Ishikawa (cell line): Measurements from ENCODE around the gene CPSF4L.

Source experiments
- CEBPB ChIP-seq: IDR thresholded peaks from 2 replicates; pipeline ENCODE4 v1.6.1; 2012
- EGR1 ChIP-seq: IDR thresholded peaks from 2 replicates; pipeline ENCODE4 v1.6.1; 2012
- EP300 ChIP-seq: IDR thresholded peaks from 2 replicates; pipeline ENCODE4 v1.6.1; 2012; ENCODE audit warnings: borderline replicate concordance
- RAD21 ChIP-seq: IDR thresholded peaks from 2 replicates; pipeline ENCODE4 v1.6.1; 2012; ENCODE audit warnings: low read depth
- REST ChIP-seq: IDR thresholded peaks from 2 replicates; pipeline ENCODE4 v1.6.1; 2012; ENCODE audit warnings: low read depth, mild to moderate bottlenecking
- TEAD4 ChIP-seq: IDR thresholded peaks from 2 replicates; pipeline ENCODE4 v1.6.1; 2012
- YY1 ChIP-seq: IDR thresholded peaks from 2 replicates; pipeline ENCODE4 v1.6.1; 2012; ENCODE audit warnings: low read depth
- TF ChIP-seq, protein P1 (sequence below): IDR thresholded peaks from 2 replicates; pipeline ENCODE4 v1.6.1; 2012

DNA sequence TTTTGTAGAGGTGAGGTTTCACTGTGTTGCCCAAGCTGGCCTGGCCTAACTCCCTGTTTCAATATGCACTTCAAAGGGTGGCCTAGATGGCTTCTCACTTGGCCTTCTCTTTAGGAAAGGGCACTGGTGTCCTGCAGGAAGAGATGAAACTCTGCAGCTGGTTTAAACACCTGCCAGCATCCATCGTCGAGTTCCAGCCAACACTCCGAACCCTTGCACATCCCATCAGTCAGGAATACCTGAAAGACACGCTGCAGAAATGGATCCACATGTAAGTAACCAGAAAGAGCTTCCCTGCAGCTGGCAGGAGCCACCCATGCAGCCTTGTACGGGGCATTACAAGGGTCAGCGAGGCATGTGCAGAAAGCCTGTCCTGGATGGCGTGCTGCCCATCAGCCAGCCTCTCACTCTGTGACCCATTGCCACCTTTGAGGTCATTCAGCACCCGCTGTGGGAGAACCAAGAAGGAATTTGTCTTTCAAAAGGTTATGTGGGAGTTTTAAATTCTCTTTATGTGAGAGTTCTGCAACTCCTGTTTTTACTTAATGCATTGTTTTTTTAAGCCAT lies 61.8 kb downstream of the CPSF4L start:
- TF ChIP-seq CEBPB (no peak), TEAD4 (no peak), EP300 (no peak), RAD21 (no peak), EGR1 (no peak), YY1 (no peak), REST (no peak)
- TF ChIP-seq, protein P1, sequence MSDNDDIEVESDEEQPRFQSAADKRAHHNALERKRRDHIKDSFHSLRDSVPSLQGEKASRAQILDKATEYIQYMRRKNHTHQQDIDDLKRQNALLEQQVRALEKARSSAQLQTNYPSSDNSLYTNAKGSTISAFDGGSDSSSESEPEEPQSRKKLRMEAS: no peak
